ENCODE results near the gene TBX2. TPM values are rescaled to one million over a fixed set of nuclear protein-coding genes. Genes with fewer than 3 reads are reported as not detected.

TBX2 gene
- total and polyA plus RNA-seq, 12 donors = 4.6 to 31.1 (median 11.8) TPM

GRCh38 chr17:61450641-61451537 is 51.2 kb downstream of the TBX2 start:
- intact Hi-C loops (cut with DNase I) = no loop called here
- no peak for ATAC-seq
- no peak for TF ChIP-seq CTCF (IDR thresholded peaks at IDR 0.05)
- 66 to 68% methylated on average over 17 to 19 of the region's 19 CpGs for WGBS, 2 donors
- peak overlapping the region in 3 of 10 donors; percentile 30 to 43 (median 32) for H3K4me3 ChIP-seq
- peaks cover 3 to 31% (median 21%) of the 10 kb centered on the region in 9 donors for H3K4me1 ChIP-seq
- H3K36me3 ChIP-seq = no peaks in the 10 kb centered on the region
- H3K27me3 ChIP-seq = peaks cover 33 to 98% (median 89%) of the 10 kb centered on the region in 7 donors
- H3K27ac ChIP-seq = no peak overlapping the region
- no peaks in the 10 kb centered on the region for H3K9me3 ChIP-seq
- DNase-seq = no peak

DNA sequence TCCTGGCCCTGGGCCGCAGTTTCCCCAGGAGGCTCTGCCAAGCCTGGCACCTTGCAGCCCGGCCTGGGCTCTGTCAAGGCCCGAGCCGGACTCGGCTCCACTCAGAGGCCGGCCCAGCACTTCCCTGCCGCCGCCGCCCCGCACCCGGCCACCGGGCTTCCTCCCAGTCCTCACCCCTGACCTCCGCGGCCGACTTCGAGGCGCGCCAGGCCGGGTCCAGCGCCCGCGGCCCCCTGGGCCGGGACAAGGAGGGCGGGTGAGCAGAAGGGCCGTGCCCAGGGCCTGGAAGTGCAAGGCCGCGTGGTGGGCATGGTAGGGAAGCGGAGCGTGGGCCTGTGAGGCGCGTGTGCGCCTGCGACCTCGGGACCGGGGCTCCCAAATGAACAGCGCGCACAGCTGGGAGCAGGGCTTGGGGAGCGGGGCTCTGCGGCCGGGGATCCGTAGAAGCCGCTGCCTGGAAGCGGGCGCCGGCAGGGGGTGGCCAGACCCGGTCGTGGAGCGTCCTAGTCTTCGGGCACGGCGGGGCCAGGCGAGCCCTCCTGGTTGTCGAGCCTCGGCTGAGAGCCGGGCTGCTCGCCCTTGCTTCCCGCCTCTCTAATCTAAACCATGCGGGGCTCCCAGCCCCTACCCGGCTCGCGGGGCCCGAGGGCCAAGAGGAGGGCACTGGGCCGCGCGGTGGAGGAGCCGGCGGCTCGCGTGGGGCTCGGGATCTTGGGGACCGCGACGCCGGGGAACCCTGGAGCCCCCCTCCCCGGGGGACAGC is 52.1 kb downstream of the TBX2 start:
- Histone ChIP-seq H3K27ac (no peak overlapping the region), H3K9me3 (no peaks in the 10 kb centered on the region), H3K4me3 (peak overlapping the region; percentile 18 to 43 (median 32)), H3K36me3 (no peaks in the 10 kb centered on the region), H3K27me3 (peaks cover 42 to 99% (median 96%) of the 10 kb centered on the region in 7 donors), H3K4me1 (peaks cover 3 to 31% (median 21%) of the 10 kb centered on the region in 9 donors)
- DNase-seq (no peak), ATAC-seq (peak in 7 of 8 donors; percentile 11 to 58 (median 39))
- WGBS, 2 donors = 4 to 5% methylated on average over 74 to 75 of the region's 75 CpGs
- intact Hi-C loops (cut with DNase I) = no loop called here
- no peak for TF ChIP-seq CTCF (IDR thresholded peaks at IDR 0.05)

- Histone ChIP-seq H3K27ac (no peak within 1 kb of the TSS), H3K27me3 (peaks cover 46 to 100% (median 96%) of the 10 kb centered on the region in 7 donors), H3K4me1 (peaks cover 3 to 37% (median 23%) of the 10 kb centered on the region in 9 donors), H3K4me3 (peak within 1 kb of the TSS; percentile 18 to 43 (median 32)), H3K36me3 (no peaks in the 10 kb centered on the region), H3K9me3 (no peaks in the 10 kb centered on the region)
- ATAC-seq = peak in 1 of 8 donors; percentile 11
- TF ChIP-seq CTCF (IDR thresholded peaks at IDR 0.05) = no peak
- intact Hi-C loops (cut with DNase I) = no loop called here
- DNase-seq = no peak
- 8 to 15% methylated on average over 58 to 59 of the region's 59 CpGs for WGBS, 2 donors
These were observed 53.0 kb downstream of the TBX2 start, which contains the start of gene TBX4 for GRCh38 chr17:61452301-61453290. TSS of gene TBX4 (plus strand) at chr17:61452422. CDS start at chr17:61456491, 4,069 bp downstream.
